HG03457 (cell line): Measurements from ENCODE around the gene VSNL1.

Experiments
- ATAC-seq: cut with Tn5 transposase; IDR thresholded peaks from one replicate; pipeline ENCODE4 v1.9.1; 2021; ENCODE audit warnings: moderate number of reproducible peaks; ENCODE audit not compliant: unreplicated experiment

VSNL1 gene

GRCh38 chr2:17638196-17638743, 97.8 kb downstream of the VSNL1 start:
- no peak for ATAC-seq

GRCh38 chr2:17640406-17640805, 99.9 kb downstream of the VSNL1 start:
- no peak for ATAC-seq

DNA sequence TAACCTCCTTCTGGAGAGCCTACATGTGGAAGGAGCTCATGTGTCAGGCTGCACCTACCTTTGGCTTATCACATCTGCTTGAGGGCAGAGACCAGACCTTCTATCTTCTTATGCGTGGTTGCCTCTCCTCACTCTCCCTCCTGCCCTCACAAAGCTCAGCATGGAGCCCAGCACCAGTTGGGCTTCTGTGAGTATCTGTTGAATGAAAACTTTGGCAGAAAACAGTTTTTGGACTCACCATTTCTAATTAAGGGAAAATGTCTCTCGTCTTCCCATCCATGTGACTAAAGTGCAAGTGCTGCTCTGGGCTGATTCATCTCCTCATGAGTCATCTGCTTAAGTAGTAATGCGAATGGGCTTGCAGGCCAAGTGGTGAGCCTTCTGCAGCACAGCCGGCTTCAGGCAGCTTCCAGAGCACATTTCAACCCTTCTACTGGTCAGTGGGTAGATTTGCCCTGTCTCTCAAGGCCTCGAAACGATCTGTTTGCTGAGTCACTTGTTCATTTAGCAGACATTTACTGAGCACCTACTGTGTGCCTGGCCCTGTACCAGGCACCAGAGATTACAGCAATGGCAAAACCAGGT, 102.6 kb downstream of the VSNL1 start:
- no peak for ATAC-seq

DNA sequence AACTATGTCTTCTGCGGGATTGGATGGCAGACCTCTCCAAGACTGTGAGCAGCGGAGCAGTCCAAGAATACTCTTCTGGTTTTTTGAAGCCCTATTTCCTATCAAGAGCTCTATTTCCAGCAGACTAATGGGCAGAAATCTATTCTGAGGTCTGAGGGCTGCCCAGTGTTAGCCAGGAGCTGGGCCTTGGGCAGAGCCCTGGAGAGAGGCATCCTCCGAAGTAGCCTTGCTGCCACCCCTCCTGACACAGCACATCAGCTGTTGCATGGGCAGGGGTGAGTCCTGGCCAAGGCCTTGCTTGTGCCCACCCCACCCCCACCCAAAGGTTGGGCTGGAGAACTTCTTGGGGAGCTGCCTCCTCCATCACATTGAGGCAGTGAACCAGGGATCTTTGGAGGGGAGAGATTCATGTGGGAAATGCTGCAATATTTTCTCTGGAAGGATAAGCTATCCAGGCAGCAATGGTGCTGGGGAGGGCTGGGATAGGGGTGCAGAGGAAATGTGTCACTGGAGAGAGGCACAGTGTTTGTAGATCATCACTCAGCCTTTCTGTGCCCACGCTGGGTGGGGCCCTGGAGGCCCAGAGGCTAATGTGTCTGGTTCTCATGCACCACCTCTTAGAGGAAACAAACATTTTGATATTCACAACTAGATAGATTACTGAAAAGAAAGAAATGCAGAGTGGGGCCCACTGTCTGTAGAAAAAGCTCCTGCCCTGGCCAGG, 104.7 kb downstream of the VSNL1 start:
- ATAC-seq = no peak

- ATAC-seq = peak; percentile 84
These were observed 105.6 kb downstream of the VSNL1 start for GRCh38 chr2:17646081-17646554.

DNA sequence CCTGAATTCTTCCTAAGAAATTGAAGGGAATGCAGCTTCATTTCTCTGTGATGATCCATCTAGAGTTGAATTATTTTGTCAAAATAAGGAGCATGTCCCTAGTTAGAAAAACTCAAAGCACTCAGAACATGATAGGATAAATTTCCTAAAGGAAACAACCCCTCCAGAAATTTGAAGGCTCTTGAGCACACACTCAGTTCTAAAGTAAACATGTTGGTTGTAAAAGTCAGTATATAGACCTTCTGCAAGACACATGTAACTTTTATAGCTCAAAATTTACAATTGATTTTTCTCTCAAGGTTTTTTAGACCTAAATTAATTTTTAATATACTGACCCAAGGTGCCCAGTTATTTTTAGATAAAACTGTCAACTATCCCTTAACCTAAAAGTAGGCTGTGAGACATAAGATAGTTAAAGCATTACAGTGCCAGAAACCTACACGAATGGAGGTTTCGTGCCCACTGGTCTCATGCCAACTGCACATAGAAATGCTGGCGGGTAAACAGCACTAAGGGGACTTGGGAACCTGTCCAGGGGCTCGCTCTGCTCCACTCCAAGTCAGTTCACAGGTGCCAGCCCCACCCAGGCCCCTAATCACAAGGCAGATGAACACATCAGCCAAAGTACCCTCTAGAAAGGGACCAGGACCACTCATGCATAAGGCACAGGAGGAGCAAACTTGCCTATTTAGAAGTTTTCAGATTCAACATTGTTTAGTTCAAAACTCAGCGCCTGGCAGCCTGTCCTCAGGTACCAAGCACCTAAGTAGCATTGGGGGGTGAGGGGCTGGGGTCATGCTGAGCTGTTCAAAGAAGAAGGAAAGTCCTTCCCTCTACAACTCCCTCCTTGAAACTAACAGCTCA, 106.6 kb downstream of the VSNL1 start:
- ATAC-seq = no peak

- no peak for ATAC-seq
These were observed 108.1 kb downstream of the VSNL1 start for GRCh38 chr2:17648581-17648980.

GRCh38 chr2:17649026-17649425, 108.5 kb downstream of the VSNL1 start:
- no peak for ATAC-seq

- ATAC-seq = no peak
These were observed 112.3 kb downstream of the VSNL1 start for GRCh38 chr2:17652681-17653394.

GRCh38 chr2:17657759-17658158, 117.3 kb downstream of the VSNL1 start:
- ATAC-seq = no peak

DNA sequence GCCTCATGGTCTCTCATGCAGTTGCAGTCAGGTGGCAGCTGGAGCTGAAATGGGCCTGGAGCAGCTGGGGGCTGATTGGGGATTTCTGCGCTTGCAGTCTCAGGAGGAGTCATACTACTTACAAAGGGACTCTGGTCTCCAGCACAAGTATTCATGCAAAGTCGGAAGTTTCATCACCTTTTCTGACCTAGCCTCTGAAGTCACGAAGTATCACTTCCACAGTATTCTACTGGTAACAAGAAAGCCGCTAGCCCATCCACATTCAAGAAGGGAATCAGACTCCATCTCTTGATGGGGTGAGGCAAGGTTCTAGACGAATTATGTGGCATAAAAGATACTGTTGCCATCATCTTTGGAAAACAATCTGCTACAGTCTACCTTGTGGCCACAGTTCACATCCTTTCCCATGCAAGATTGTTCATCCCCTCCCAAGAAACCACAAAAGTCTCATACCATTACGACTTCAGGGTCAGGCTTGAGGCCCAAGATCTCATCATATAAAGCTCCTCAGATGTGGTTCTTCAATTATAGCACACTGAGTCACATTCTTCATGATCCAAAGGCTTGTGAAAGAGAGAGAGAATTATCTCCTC, 117.9 kb downstream of the VSNL1 start:
- ATAC-seq = no peak

GRCh38 chr2:17660219-17660618, 119.7 kb downstream of the VSNL1 start:
- ATAC-seq = no peak

- ATAC-seq = no peak
These were observed 121.0 kb downstream of the VSNL1 start for GRCh38 chr2:17661460-17661859.

DNA sequence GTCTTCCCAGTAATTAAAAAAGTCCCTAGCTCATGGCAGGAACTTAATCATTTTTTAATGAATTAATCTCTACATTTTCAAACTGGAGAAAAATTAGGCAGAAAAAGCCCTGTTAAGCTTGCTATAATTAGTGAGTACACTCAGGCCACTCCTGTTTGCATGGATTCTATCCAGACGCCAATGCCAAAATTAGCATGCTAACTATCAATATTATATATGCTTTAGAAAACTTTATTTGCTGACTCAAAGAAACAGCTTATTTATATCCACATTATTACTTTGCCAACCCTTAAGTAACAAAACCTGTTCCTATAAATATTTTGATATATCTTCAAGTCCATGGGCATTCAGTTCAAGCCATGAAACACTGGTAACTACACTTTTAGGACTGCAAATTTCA, 122.2 kb downstream of the VSNL1 start:
- no peak for ATAC-seq

- ATAC-seq = no peak
These were observed 124.0 kb downstream of the VSNL1 start for GRCh38 chr2:17664534-17664933.

- ATAC-seq = no peak
These were observed 127.4 kb downstream of the VSNL1 start for GRCh38 chr2:17667898-17668297.

- no peak for ATAC-seq
These were observed 132.3 kb downstream of the VSNL1 start for GRCh38 chr2:17672583-17673317.

DNA sequence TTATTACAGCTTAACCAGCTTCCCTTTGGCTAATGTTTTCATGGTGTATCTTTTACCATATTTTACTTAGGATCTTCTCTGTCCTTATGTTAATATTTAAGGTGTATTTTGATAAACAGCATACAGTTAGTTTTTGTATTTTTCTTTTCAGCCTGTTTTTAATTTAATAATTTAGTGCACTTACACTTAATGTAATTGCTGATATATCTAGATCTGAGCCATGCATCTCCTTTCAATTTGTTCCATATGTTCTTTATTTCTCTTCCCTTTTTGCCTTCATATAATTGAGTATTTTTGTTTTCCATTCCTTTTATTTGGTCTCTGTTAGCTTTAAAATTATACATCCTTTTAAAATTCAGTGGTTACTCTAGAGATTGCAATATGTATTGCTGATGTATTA, 134.3 kb downstream of the VSNL1 start:
- no peak for ATAC-seq

- ATAC-seq = no peak
These were observed 139.6 kb downstream of the VSNL1 start for GRCh38 chr2:17680119-17680518.
